Gastrocnemius medialis (tissue), 4 donors: ENCODE measurements around the gene NRROS.
"Not testable (repeated sequence)": the region's sequence is repeated elsewhere in the genome, so short reads cannot be mapped to it uniquely, and the experiment has no call there.

Experiments
- POLR2A ChIP-seq, 2 donors: fragments of 450-650 bp; IDR thresholded peaks; one replicate each; pipeline ENCODE4 v1.6.1; 2017; ENCODE audit warnings: antibody characterized with exemption in 2 of 2, mild to moderate bottlenecking in 2 of 2, moderate library complexity in 2 of 2
- TF ChIP-seq, protein P1 (sequence below), 5 experiments: fragments of 450-650 bp in 3 of 5; fragments of 200-600 bp in 2 of 5; sonication (generic) in 2 of 5; IDR thresholded peaks in 4 of 5; conservative IDR thresholded peaks in 1 of 5; 1 replicate in 4 of 5; 2 replicates in 1 of 5; pipeline ENCODE4 v1.5.1; 2016 to 2019; ENCODE audit warnings: antibody characterized with exemption in 5 of 5, mild to moderate bottlenecking in 3 of 5, moderate library complexity in 3 of 5

DNA sequence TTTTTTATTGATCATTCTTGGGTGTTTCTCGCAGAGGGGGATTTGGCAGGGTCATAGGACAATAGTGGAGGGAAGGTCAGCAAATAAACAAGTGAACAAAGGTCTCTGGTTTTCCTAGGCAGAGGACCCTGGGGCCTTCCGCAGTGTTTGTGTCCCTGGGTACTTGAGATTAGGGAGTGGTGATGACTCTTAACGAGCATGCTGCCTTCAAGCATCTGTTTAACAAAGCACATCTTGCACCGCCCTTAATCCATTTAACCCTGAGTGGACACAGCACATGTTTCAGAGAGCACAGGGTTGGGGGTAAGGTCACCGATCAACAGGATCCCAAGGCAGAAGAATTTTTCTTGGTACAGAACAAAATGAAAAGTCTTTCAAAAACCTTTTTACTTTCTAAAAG, 19.9 kb upstream of the NRROS start:
- TF ChIP-seq, protein P1, sequence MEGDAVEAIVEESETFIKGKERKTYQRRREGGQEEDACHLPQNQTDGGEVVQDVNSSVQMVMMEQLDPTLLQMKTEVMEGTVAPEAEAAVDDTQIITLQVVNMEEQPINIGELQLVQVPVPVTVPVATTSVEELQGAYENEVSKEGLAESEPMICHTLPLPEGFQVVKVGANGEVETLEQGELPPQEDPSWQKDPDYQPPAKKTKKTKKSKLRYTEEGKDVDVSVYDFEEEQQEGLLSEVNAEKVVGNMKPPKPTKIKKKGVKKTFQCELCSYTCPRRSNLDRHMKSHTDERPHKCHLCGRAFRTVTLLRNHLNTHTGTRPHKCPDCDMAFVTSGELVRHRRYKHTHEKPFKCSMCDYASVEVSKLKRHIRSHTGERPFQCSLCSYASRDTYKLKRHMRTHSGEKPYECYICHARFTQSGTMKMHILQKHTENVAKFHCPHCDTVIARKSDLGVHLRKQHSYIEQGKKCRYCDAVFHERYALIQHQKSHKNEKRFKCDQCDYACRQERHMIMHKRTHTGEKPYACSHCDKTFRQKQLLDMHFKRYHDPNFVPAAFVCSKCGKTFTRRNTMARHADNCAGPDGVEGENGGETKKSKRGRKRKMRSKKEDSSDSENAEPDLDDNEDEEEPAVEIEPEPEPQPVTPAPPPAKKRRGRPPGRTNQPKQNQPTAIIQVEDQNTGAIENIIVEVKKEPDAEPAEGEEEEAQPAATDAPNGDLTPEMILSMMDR (IDR thresholded peaks at IDR 0.05 in 4 of 5, conservative IDR thresholded peaks at IDR 0.05 in 1 of 5) = not testable (repeated sequence)
- not testable (repeated sequence) for TF ChIP-seq POLR2A (IDR thresholded peaks at IDR 0.05)
